Urinary bladder (tissue), 4 donors: ENCODE results near the gene ORM2. TPM values are rescaled to one million over a fixed set of nuclear protein-coding genes. Genes with fewer than 3 reads are reported as not detected.

Experiments used
- DNase-seq: peaks from one replicate; pipeline ENCODE4 v3.0.0-alpha.2; 2015; ENCODE audit errors: extremely low spot score
- H3K27ac ChIP-seq: one replicate; pipeline ENCODE4 v1.5.1; 2013; ENCODE audit warnings: low read depth, mild to moderate bottlenecking, moderate library complexity
- H3K36me3 ChIP-seq: one replicate; pipeline ENCODE4 v1.6.1; 2013; ENCODE audit warnings: mild to moderate bottlenecking, moderate library complexity; ENCODE audit not compliant: insufficient read depth
- H3K4me1 ChIP-seq: one replicate; pipeline ENCODE4 v1.6.1; 2013; ENCODE audit warnings: mild to moderate bottlenecking, moderate library complexity; ENCODE audit not compliant: insufficient read depth
- H3K4me3 ChIP-seq: one replicate; pipeline ENCODE4 v1.5.1; 2013; ENCODE audit warnings: low read depth, low read length
- WGBS: extraction: QIAGEN DNeasy Blood & Tissue Kit; methylation state at CpG from one replicate; pipeline ENCODE4 v1.1.7; 2013; 5-methylcytosine and 5-hydroxymethylcytosine counted together
- polyA plus RNA-seq: library from polyadenylated mRNA; stranded (reverse); fragments of 200-250 nt; gene quantifications from one replicate; pipeline ENCODE4 v1.2.3, GENCODE V29; 2013
- total RNA-seq: library from RNA; depleted of rRNA; stranded (reverse); fragments of >200 nt; gene quantifications from one replicate; pipeline ENCODE4 v1.2.3, GENCODE V29; 2014
- donor health status: healthy with polysubstance abuse.
- donor health status: healthy.

The ORM2 gene
- total and polyA plus RNA-seq, 2 donors, result 3.2 TPM; not detected in 1

DNA sequence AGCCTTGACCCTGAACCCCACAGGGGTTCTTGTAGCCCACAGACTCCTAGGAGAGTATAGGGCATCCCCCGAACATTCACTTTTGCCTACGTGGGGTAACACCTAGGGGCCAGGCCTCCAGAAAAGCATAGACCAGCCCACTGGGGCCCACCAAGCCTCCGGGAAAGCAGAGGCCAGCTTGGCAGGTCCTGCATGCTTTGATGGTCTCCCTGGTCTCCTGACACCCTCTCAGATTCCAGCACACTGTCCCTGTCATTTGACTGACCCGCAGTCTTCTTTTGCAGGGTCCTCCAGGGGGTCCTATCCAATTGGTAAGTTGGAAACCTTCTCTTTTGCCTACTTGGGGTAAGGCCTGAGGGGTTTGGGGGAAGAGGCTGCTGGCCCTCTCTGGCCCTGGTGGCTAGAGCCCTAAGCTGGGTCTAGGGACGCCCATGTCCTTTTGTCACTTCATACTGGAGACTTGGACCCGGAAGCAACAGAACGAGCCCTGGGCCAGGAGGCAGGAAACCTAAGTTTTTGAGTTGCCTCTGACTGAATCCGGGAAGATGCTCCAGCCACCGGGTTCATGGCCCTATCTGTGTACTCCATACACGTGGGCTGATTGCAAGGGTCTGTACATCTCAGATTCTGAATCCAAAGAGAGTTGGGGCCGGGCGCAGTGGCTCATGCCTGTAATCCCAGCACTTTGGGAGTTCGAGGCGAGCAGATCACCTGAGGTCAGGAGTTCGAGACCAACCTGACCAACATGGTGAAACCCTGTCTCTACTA, 27.7 kb upstream of the ORM2 start:
- Histone ChIP-seq H3K36me3 (no peaks in the 10 kb centered on the region), H3K27ac (no peak overlapping the region), H3K4me3 (no peak overlapping the region), H3K4me1 (no peaks in the 10 kb centered on the region)
- WGBS, result 83% methylated on average over 15 of the region's 15 CpGs
- DNase-seq, result no peak

DNA sequence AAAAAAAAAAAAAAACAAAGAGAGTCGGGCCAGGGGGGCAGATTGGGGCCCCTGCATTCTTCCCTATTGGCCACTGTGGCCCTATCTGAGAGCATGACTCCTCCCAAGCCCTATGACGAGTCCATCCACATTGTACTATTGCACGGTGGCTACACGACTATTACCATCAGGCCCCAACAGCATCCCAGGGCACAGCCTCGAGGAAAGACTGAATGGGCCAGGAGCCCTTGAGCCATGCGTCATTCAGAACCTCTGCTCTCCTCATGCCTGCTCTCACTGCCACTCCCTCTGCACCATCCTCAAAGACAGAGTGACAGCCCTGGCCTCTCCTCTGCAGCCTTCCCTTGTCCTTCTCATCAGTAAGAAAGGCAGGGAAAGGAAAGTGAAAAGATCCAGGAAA, 26.9 kb upstream of the ORM2 start:
- Histone ChIP-seq H3K27ac (no peak overlapping the region), H3K4me3 (no peak overlapping the region), H3K36me3 (no peaks in the 10 kb centered on the region), H3K4me1 (no peaks in the 10 kb centered on the region)
- DNase-seq, result no peak
- 71% methylated on average over 6 of the region's 6 CpGs for WGBS

DNA sequence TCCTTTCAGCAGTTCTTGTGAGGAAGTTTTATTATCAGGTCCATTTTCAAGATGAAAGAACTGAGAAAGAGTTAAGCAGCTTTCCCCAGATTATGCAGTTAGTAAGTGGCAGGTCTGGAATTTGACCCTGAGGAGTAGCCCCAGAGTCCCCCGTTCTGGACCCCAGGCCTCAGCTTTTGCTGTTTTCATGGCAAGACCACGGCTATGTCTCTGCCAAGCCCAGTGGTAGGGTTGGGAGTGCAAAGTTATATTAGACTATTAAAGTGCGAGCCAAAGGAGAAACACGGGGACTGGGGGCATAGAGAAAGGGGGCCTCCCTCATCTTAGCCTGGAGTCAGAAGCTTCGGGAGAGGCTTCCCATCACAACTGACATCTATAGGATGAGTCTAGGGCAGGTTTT, 26.1 kb upstream of the ORM2 start:
- H3K36me3 ChIP-seq, result no peaks in the 10 kb centered on the region
- no peak overlapping the region for H3K4me3 ChIP-seq
- DNase-seq, result no peak
- H3K27ac ChIP-seq, result no peak overlapping the region
- WGBS, result 79% methylated on average over 5 of the region's 5 CpGs
- H3K4me1 ChIP-seq, result no peaks in the 10 kb centered on the region

DNA sequence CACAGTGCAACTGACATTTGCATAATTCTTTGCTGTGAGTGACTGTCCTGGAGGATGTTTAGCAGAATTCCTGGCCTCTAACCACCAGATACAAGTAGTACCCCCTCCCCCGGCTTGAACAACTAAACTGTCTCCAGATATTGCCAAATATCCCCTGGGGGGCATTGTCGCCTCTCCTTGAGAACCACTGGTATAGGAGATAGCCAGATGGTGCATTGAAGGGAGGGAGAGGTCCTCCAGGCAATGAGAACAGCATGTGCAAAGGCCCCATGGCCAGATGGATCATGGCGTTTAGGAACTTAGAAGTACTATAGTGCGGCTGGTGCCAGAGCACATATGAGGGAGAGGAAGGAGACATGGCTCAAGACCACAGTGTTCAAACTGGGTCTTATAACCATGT, 25.7 kb upstream of the ORM2 start:
- DNase-seq, result no peak
- H3K4me1 ChIP-seq, result no peaks in the 10 kb centered on the region
- no peak overlapping the region for H3K27ac ChIP-seq
- no peaks in the 10 kb centered on the region for H3K36me3 ChIP-seq
- WGBS, result 97% methylated on average over 4 of the region's 4 CpGs
- no peak overlapping the region for H3K4me3 ChIP-seq

DNA sequence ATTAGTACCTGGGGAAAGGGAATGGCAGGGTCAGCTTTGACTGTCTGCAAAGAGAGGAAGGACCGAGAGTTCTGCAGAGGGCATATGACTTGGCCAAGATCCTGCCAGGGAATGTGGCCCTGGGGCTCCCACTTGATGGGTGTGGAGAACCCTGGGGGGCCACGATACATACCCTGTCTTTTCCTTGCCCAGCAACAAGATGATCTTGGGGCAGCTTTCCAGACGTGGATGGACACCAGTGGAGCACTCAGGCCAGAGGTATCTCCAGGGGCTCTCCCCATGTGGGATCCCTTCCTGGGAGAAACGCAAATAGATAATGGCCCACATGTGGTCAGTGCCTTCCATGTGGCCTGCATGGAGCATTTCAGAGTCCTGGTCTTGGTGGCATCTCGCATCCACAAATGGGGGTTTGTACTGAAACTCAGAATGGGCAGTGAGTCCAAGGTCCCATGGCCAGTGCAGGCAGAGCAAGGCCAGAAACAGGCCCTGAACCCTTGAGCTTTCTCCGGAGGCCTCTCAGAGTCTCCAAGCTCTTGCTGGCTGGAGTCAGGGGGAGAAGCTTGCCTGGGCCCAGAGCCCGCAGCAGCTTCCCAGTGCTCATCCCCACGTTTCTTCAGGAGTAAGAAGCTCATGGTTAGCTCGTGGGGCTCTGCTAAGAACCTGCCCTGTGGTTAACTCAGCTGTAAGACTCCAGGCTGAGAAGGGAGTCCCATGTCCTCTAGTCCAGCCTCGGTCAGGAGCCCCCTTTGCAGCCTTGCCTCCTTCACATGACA, 25.1 kb upstream of the ORM2 start:
- no peaks in the 10 kb centered on the region for H3K4me1 ChIP-seq
- DNase-seq, result no peak
- no peak overlapping the region for H3K4me3 ChIP-seq
- no peak overlapping the region for H3K27ac ChIP-seq
- no peaks in the 10 kb centered on the region for H3K36me3 ChIP-seq
- WGBS, result 90% methylated on average over 10 of the region's 10 CpGs

DNA sequence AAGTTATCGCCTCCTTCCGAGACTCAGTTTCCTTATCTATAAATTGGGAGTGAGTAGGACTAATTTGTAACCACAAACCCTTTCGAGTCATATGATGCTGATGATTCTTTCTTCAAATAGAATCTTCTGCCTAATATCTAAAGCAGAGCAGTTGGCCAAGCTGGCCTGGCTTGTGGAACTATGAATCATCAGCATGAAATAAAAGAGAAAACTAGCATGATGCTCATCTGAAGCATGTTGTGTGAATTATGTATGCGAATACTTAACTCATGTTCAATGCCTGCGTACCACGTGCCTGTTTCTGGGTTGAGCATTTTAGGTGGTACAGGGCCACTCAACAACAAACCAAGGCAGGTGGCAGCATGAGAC, 21.8 kb upstream of the ORM2 start:
- Histone ChIP-seq H3K27ac (no peak overlapping the region), H3K36me3 (no peaks in the 10 kb centered on the region), H3K4me1 (no peaks in the 10 kb centered on the region), H3K4me3 (no peak overlapping the region)
- 82% methylated on average over 6 of the region's 6 CpGs for WGBS
- no peak for DNase-seq

DNA sequence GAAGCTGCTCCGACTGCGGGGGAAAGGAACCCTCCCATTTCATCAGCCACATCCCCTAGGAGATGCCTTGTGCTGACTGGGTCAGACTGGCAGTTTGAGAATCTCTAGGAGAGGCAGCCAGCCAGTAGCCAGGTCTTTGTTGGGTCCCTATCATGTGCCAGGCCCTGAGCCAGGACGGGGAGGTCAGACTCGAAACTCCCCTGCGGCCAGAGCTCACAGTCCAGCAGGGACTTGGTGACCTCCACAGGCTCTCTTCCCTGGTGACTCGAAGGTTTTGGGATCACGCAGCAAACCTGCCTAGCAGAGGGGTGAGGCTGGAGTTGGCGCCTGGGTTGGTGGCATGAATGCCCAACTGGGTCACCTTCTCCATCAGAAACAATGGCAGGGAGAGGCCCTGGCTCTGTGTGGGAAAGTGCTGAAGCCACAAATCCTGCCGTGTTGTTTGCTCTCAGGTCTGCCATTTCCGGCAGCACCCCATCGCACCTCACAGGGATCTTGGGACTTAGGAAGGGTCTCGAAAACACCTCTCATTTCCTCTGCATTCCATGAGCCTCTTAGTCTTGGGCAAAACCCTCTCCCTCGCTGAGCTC, 21.2 kb upstream of the ORM2 start:
- DNase-seq, result no peak
- H3K36me3 ChIP-seq, result no peaks in the 10 kb centered on the region
- H3K4me1 ChIP-seq, result no peaks in the 10 kb centered on the region
- H3K4me3 ChIP-seq, result no peak overlapping the region
- H3K27ac ChIP-seq, result no peak overlapping the region
- WGBS, result 90% methylated on average over 13 of the region's 13 CpGs

DNA sequence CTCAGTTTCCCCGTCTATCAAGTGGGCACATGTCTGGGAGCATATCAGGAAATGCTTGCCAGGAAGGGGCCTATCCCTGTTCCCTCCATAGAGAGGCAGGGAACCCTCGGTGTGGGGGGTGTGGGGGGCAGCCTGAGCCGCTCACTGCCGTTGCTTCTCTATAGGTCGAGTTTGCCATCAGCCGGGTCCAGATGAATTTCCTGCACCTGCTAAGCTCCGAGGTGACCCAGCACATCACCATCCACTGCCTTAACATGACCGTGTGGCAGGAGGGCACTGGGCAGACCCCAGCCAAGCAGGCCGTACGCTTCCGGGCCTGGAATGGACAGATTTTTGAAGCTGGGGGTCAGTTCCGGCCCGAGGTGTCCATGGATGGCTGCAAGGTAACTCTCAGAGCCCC, 20.6 kb upstream of the ORM2 start:
- H3K4me3 ChIP-seq, result no peak overlapping the region
- DNase-seq, result no peak
- H3K4me1 ChIP-seq, result no peaks in the 10 kb centered on the region
- 93% methylated on average over 13 of the region's 13 CpGs for WGBS
- H3K27ac ChIP-seq, result no peak overlapping the region
- H3K36me3 ChIP-seq, result no peaks in the 10 kb centered on the region

DNA sequence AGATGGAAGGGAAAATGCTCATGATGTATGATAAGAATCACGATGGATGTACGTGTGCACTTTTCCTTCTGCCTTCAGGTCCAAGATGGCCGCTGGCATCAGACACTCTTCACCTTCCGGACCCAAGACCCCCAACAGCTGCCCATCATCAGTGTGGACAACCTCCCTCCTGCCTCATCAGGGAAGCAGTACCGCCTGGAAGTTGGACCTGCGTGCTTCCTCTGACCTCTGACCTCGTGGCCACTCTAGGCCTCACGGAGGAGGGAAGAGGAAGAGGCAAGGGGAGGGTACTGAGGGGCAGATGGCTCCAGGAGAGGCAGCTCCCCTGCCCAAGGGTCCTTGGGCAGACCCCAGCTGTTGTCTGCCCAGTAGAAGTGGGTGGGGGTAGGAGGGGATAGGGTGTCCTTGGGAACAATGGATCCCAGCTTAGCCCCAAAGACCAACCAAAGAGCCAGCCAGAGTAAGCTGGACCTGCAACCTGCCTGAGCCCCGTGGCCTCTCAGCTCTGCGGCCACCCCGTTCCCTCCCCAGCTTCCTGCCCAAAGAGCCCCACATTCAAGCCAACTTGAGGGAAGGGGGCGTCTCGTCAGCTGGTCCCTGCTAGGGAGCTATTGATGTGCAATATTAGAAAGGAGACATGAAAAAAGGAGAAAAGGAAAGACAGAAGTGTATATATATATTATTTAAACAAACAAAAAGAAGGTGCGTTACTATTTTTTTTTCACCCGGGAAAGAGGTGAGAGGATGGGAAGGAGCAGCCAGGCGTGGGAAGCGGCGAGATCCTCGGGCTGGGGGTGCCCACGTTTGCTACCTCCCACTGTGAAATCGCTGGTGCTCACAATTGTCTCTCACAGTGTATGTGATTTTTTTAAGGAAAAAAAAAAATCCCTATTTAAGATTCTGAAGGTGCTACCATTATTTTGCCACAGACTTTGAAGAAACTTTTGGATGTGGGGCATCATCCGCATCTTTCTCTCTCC, 18.9 kb upstream of the ORM2 start:
- no peaks in the 10 kb centered on the region for H3K4me1 ChIP-seq
- no peaks in the 10 kb centered on the region for H3K36me3 ChIP-seq
- WGBS, result 89% methylated on average over 22 of the region's 22 CpGs
- no peak overlapping the region for H3K27ac ChIP-seq
- DNase-seq, result no peak
- no peak overlapping the region for H3K4me3 ChIP-seq

DNA sequence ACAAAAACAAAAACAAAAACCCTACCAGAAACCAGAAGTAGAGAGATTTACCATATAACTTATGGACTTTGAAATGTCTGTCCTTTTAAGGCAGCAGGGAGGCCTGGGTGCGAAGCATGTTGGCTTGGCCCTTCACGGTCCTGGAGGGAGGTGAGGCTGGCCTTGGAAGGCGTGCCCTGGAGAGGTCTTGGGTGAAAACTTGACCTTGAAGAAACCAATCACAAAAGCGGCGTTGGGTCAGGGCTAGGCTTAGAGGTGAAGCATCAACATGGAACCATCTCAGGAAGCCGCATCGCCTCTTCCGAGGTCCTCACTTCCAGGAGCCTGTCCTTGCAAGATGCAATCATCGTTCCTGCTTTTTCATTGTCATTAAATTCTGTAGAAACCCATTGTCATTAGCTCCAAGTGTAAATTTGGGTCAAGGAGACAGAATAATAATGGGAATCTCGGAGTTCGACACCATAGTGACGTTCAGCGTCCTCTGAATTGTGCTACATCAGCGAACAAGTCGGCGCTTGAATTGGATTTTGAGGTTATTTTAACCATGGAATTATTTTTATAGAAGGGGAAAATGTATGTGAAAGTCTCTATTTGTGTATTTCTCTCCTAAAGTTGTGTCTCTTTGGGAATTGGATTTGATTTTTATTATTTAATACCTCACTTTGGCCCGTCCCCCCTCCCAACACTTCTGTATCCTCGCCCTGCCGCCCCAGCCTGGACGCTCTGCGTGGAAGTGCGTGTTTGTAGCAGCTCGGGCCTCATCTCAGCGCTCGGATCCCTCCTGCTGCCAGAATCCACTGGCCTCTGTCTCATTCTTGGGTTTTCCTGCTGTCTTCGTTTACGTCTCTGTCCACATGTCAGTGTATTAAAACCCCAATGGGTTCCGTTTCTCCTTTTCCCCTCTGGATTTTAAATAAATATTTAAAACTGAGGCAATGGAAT, 17.8 kb upstream of the ORM2 start:
- no peak overlapping the region for H3K4me3 ChIP-seq
- H3K4me1 ChIP-seq, result no peaks in the 10 kb centered on the region
- no peak overlapping the region for H3K27ac ChIP-seq
- WGBS, result 86% methylated on average over 28 of the region's 28 CpGs
- no peak for DNase-seq
- H3K36me3 ChIP-seq, result no peaks in the 10 kb centered on the region

DNA sequence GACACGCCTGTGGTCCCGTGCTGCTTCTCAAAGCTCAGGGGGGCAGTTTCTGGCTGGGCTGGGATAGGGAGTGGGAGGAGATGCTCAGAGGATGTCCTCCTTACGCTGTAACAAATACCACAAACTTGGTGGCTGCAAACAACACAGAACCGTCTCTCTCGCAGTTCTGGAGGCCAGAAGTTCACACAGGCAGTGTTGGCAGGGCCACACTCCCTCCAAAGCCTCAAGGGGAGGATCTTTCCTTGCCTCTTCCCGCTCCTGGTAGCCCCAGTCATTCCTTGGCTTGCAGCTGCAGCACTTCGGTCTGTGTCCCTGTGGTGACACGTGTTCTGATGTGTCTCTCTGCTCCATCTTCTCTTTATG, 17.2 kb upstream of the ORM2 start:
- no peak overlapping the region for H3K4me3 ChIP-seq
- H3K36me3 ChIP-seq, result no peaks in the 10 kb centered on the region
- H3K27ac ChIP-seq, result no peak overlapping the region
- no peak for DNase-seq
- WGBS, result 72% methylated on average over 8 of the region's 8 CpGs
- H3K4me1 ChIP-seq, result no peaks in the 10 kb centered on the region

DNA sequence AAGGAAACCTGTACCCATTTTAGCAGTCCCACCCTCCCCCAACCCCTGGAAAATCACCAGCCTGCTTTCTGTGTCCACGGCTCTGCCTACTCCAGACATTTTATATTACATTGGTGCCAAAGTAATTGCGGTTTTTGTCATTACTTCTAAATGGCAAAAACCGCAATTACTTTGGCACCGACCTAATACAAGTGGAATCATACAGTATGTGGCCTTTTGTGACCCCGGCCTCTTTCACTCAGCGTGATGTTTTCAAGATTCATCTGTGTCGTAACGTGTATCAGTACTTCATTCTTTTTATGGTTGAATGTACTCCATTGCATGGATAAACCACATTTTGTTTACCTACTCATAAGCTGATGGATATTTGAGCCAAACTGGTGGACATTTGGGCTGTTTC, 16.5 kb upstream of the ORM2 start:
- Histone ChIP-seq H3K4me1 (no peaks in the 10 kb centered on the region), H3K4me3 (no peak overlapping the region), H3K36me3 (no peaks in the 10 kb centered on the region), H3K27ac (no peak overlapping the region)
- DNase-seq, result no peak
- 75% methylated on average over 8 of the region's 8 CpGs for WGBS
